ENCODE data around the gene TADA2A. TPM values are rescaled to one million over a fixed set of nuclear protein-coding genes. Genes with fewer than 3 reads are reported as not detected.

TADA2A gene
- total RNA-seq, 1 experiment from 2014 or later = 24.6 TPM

- no peaks in the 10 kb centered on the region for H3K9me3 ChIP-seq (ENCODE audit: control insufficient read depth in 1 of 2, insufficient read depth in 1 of 2, low read depth in 1 of 2, low read length in 2 of 2)
- H3K27me3 ChIP-seq (ENCODE audit: insufficient read depth, low read length) = no peaks in the 10 kb centered on the region
- H3K4me1 ChIP-seq (ENCODE audit: control insufficient read depth in 1 of 2, insufficient read depth in 2 of 2, low read length in 2 of 2) = no peaks in the 10 kb centered on the region
- H2AFZ ChIP-seq (ENCODE audit: low read depth, low read length, poor library complexity, severe bottlenecking) = no peak overlapping the region
- no peaks in the 10 kb centered on the region for H3K9me2 ChIP-seq (ENCODE audit: insufficient read depth)
- no peak for TF ChIP-seq REST (IDR thresholded peaks at IDR 0.05; ENCODE audit: low read depth)
- TF ChIP-seq SRF (IDR thresholded peaks at IDR 0.05; ENCODE audit: low read depth) = no peak
- TF ChIP-seq ELF1 (IDR thresholded peaks at IDR 0.05; ENCODE audit: borderline replicate concordance, low read depth) = no peak
- TF ChIP-seq EZH2phosphoT487 (IDR thresholded peaks at IDR 0.05; ENCODE audit: borderline replicate concordance) = no peak
- no peak for TF ChIP-seq ATF3 (IDR thresholded peaks at IDR 0.05)
- TF ChIP-seq RAD21 (IDR thresholded peaks at IDR 0.05; ENCODE audit: low read depth) = no peak
- no peak for TF ChIP-seq ZNF274 (IDR thresholded peaks at IDR 0.05; ENCODE audit: low read depth, low read length)
- no peak for TF ChIP-seq MAX (IDR thresholded peaks at IDR 0.05)
- no peak for TF ChIP-seq SP1 (IDR thresholded peaks at IDR 0.05; ENCODE audit: low read depth)
- TF ChIP-seq POLR2AphosphoS5 (IDR thresholded peaks at IDR 0.05; ENCODE audit: low read depth, low read length) = no peak
- TF ChIP-seq TCF7L2 (IDR thresholded peaks at IDR 0.05; ENCODE audit: borderline replicate concordance, extremely low read depth, insufficient read depth, insufficient read length) = no peak
- TF ChIP-seq CBX3 (IDR thresholded peaks at IDR 0.05; ENCODE audit: low read depth) = no peak
- TF ChIP-seq JUND (IDR thresholded peaks at IDR 0.05) = no peak
- no peak for TF ChIP-seq SIN3A (IDR thresholded peaks at IDR 0.05; ENCODE audit: low read depth)
- no peak for TF ChIP-seq CEBPB (IDR thresholded peaks at IDR 0.05; ENCODE audit: low read depth)
- no peak for TF ChIP-seq YY1 (IDR thresholded peaks at IDR 0.05; ENCODE audit: extremely low read depth, insufficient replicate concordance, low read depth, low read length)
- ATAC-seq (no peak), DNase-seq (ENCODE audit: low read depth, low spot score) (no peak)
- H3K9ac ChIP-seq (ENCODE audit: low read length) = no peak overlapping the region
- RAD21 ChIA-PET (ENCODE audit: low non-redundant PET in 1 of 2, low total read pairs in 2 of 2, uncharacterized antibody in 2 of 2, unreplicated experiment in 2 of 2) = no interaction called here
- no TSS peak for BruUV-seq (replicated peaks)
- intact Hi-C loops (cut with micrococcal nuclease) = no loop called here
- no peak overlapping the region for H3K27ac ChIP-seq (ENCODE audit: low read depth, low read length)
- peaks cover 13 to 15% of the 10 kb centered on the region in 2 experiments; a peak in 3 of 4 replicates for H3K36me3 ChIP-seq (ENCODE audit: control insufficient read depth in 1 of 2, insufficient read depth in 2 of 2, low read length in 2 of 2)
- H3K4me2 ChIP-seq (ENCODE audit: low read length) = no peak overlapping the region
- H4K20me1 ChIP-seq (ENCODE audit: insufficient read depth) = no peaks in the 10 kb centered on the region
- no peaks in the 10 kb centered on the region; the same call in 1 of the 2 replicates for H3K79me2 ChIP-seq (ENCODE audit: insufficient read depth, low read length)
- H3K4me3 ChIP-seq (replicated peaks in 1 of 2; ENCODE audit: low read depth in 1 of 2, low read length in 2 of 2) = no peak overlapping the region
- CTCF ChIA-PET = no interaction called here
- POLR2A ChIA-PET = no interaction called here
Measured at GRCh38 chr17:37517881-37518280, 111.2 kb downstream of the TADA2A start.
